WTC11 (cell line): Measurements from ENCODE around the gene SFTPA1. TPM values are rescaled to one million over a fixed set of nuclear protein-coding genes. Genes with fewer than 3 reads are reported as not detected.

Source experiments
- ATAC-seq: fragments of 200-7000 bp; cut with Tn5 transposase; 2 replicates; pipeline ENCODE4 v1.10.0; 2021; ENCODE audit warnings: mild to moderate bottlenecking, moderate library complexity
- CTCF ChIA-PET: fragments of 300-600 bp; sonication (Branson Sonifier 250); formaldehyde crosslinking; loops from one replicate; lab custom pipeline; 2021; ENCODE audit warnings: antibody characterized with exemption; lab: Charles Lee
- POLR2A ChIA-PET: fragments of 350-600 bp; sonication (Branson Sonifier 250); formaldehyde crosslinking; loops from one replicate; lab custom pipeline; 2021; ENCODE audit warnings: antibody characterized with exemption; lab: Charles Lee
- DNase-seq: peaks from one replicate; pipeline ENCODE4 v3.0.0; 2021; ENCODE audit warnings: low spot score
- H3K27ac Mint-ChIP-seq: 2 replicates; pipeline ENCODE4 v1.8.0; 2021; ENCODE audit warnings: mixed read lengths
- H3K27me3 Mint-ChIP-seq: 2 replicates; pipeline ENCODE4 v1.8.0; 2021; ENCODE audit warnings: low read depth, mild to moderate bottlenecking, moderate library complexity, mixed read lengths
- H3K36me3 Mint-ChIP-seq: 2 replicates; pipeline ENCODE4 v1.8.0; 2021; ENCODE audit warnings: mixed read lengths
- H3K4me1 Mint-ChIP-seq: 2 replicates; pipeline ENCODE4 v1.8.0; 2022; ENCODE audit warnings: mixed read lengths
- H3K4me3 Mint-ChIP-seq: 2 replicates; pipeline ENCODE4 v1.8.0; 2021; ENCODE audit warnings: mild to moderate bottlenecking, moderate library complexity, mixed read lengths
- H3K9me3 Mint-ChIP-seq: 2 replicates; pipeline ENCODE4 v1.8.0; 2021; ENCODE audit warnings: mixed read lengths
- ATF1 ChIP-seq: sonication (generic); formaldehyde crosslinking; IDR thresholded peaks from 2 replicates; pipeline ENCODE4 v1.8.1; 2023; ENCODE audit warnings: mild to moderate bottlenecking, moderate library complexity, missing genetic modification reagents
- FOXJ3 ChIP-seq: sonication (generic); formaldehyde crosslinking; IDR thresholded peaks from 2 replicates; pipeline ENCODE4 v1.9.0; 2021; ENCODE audit warnings: missing genetic modification reagents, mild to moderate bottlenecking, borderline replicate concordance
- FOXP1 ChIP-seq: sonication (generic); formaldehyde crosslinking; IDR thresholded peaks from 2 replicates; pipeline ENCODE4 v1.8.0; 2022; ENCODE audit warnings: missing genetic modification reagents, mild to moderate bottlenecking, moderate library complexity, borderline replicate concordance
- IRF2 ChIP-seq: sonication (generic); formaldehyde crosslinking; IDR thresholded peaks from 2 replicates; pipeline ENCODE4 v1.8.0; 2022; ENCODE audit warnings: low read depth, missing genetic modification reagents, borderline replicate concordance
- JAZF1 ChIP-seq: fragments of 250-450 bp; sonication (Bioruptor Pico); IDR thresholded peaks from 2 replicates; pipeline ENCODE4 v1.9.0; 2021; ENCODE audit warnings: moderate library complexity, mild to moderate bottlenecking, inconsistent platforms
- NFATC4 ChIP-seq: fragments of 250-450 bp; sonication (Bioruptor Pico); IDR thresholded peaks from 2 replicates; pipeline ENCODE4 v1.9.0; 2021; ENCODE audit warnings: mild to moderate bottlenecking
- NR3C1 ChIP-seq: sonication (generic); formaldehyde crosslinking; conservative IDR thresholded peaks from 2 replicates; pipeline ENCODE4 v1.8.1; 2023; ENCODE audit warnings: low read depth, mild to moderate bottlenecking, missing genetic modification reagents
- PRDM15 ChIP-seq: sonication (generic); formaldehyde crosslinking; IDR thresholded peaks from 2 replicates; pipeline ENCODE4 v1.8.0; 2022; ENCODE audit warnings: missing genetic modification reagents
- TEAD4 ChIP-seq: sonication (generic); formaldehyde crosslinking; IDR thresholded peaks from 2 replicates; pipeline ENCODE4 v1.8.0; 2022; ENCODE audit warnings: mild to moderate bottlenecking, missing genetic modification reagents
- ZNF512 ChIP-seq: sonication (generic); formaldehyde crosslinking; IDR thresholded peaks from 2 replicates; pipeline ENCODE4 v1.8.1; 2022; ENCODE audit warnings: missing genetic modification reagents, borderline replicate concordance
- total RNA-seq: library from RNA; stranded (reverse); gene quantifications from 3 replicates; pipeline ENCODE4 v1.2.3, GENCODE V29; 2021
- TF ChIP-seq, protein P1 (sequence below): sonication (generic); formaldehyde crosslinking; IDR thresholded peaks from 2 replicates; pipeline ENCODE4 v1.8.1; 2023; ENCODE audit warnings: mild to moderate bottlenecking, moderate library complexity, missing genetic modification reagents
- TF ChIP-seq, protein P2 (sequence below): sonication (generic); formaldehyde crosslinking; IDR thresholded peaks from 2 replicates; pipeline ENCODE4 v1.8.0; 2023; ENCODE audit warnings: missing genetic modification reagents, mild to moderate bottlenecking, borderline replicate concordance
- TF ChIP-seq, protein P3 (sequence below): fragments of 250-450 bp; sonication (Bioruptor Pico); IDR thresholded peaks from 2 replicates; pipeline ENCODE4 v1.9.0; 2021; ENCODE audit warnings: mild to moderate bottlenecking, borderline replicate concordance

SFTPA1 gene
- total RNA-seq, 1 experiment from 2014 or later: 3.8 TPM

GRCh38 chr10:79583488-79584024 lies 27.2 kb upstream of the SFTPA1 start:
- H3K27ac Mint-ChIP-seq: no peak overlapping the region
- ChIA-PET POLR2A (no interaction called here), CTCF (no interaction called here)
- DNase-seq: no peak
- peaks cover 6% of the 10 kb centered on the region; the same call in 1 of the 2 replicates for H3K9me3 Mint-ChIP-seq
- H3K4me1 Mint-ChIP-seq: no peaks in the 10 kb centered on the region
- no peak overlapping the region for H3K4me3 Mint-ChIP-seq
- ATAC-seq: no peak
- TF ChIP-seq NR3C1: no peak
- TF ChIP-seq, protein P1, sequence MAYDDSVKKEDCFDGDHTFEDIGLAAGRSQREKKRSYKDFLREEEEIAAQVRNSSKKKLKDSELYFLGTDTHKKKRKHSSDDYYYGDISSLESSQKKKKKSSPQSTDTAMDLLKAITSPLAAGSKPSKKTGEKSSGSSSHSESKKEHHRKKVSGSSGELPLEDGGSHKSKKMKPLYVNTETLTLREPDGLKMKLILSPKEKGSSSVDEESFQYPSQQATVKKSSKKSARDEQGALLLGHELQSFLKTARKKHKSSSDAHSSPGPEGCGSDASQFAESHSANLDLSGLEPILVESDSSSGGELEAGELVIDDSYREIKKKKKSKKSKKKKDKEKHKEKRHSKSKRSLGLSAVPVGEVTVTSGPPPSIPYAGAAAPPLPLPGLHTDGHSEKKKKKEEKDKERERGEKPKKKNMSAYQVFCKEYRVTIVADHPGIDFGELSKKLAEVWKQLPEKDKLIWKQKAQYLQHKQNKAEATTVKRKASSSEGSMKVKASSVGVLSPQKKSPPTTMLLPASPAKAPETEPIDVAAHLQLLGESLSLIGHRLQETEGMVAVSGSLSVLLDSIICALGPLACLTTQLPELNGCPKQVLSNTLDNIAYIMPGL (CRISPR knock-in tag): no peak
- no peak for TF ChIP-seq FOXJ3 (CRISPR knock-in tag)
- TF ChIP-seq, protein P2, sequence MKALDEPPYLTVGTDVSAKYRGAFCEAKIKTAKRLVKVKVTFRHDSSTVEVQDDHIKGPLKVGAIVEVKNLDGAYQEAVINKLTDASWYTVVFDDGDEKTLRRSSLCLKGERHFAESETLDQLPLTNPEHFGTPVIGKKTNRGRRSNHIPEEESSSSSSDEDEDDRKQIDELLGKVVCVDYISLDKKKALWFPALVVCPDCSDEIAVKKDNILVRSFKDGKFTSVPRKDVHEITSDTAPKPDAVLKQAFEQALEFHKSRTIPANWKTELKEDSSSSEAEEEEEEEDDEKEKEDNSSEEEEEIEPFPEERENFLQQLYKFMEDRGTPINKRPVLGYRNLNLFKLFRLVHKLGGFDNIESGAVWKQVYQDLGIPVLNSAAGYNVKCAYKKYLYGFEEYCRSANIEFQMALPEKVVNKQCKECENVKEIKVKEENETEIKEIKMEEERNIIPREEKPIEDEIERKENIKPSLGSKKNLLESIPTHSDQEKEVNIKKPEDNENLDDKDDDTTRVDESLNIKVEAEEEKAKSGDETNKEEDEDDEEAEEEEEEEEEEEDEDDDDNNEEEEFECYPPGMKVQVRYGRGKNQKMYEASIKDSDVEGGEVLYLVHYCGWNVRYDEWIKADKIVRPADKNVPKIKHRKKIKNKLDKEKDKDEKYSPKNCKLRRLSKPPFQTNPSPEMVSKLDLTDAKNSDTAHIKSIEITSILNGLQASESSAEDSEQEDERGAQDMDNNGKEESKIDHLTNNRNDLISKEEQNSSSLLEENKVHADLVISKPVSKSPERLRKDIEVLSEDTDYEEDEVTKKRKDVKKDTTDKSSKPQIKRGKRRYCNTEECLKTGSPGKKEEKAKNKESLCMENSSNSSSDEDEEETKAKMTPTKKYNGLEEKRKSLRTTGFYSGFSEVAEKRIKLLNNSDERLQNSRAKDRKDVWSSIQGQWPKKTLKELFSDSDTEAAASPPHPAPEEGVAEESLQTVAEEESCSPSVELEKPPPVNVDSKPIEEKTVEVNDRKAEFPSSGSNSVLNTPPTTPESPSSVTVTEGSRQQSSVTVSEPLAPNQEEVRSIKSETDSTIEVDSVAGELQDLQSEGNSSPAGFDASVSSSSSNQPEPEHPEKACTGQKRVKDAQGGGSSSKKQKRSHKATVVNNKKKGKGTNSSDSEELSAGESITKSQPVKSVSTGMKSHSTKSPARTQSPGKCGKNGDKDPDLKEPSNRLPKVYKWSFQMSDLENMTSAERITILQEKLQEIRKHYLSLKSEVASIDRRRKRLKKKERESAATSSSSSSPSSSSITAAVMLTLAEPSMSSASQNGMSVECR (CRISPR knock-in tag): no peak
- TF ChIP-seq NFATC4 (CRISPR knock-in tag): no peak
- TF ChIP-seq ATF1 (CRISPR knock-in tag): no peak
- TF ChIP-seq TEAD4: no peak
- TF ChIP-seq FOXP1 (CRISPR knock-in tag): no peak
- TF ChIP-seq, protein P3, sequence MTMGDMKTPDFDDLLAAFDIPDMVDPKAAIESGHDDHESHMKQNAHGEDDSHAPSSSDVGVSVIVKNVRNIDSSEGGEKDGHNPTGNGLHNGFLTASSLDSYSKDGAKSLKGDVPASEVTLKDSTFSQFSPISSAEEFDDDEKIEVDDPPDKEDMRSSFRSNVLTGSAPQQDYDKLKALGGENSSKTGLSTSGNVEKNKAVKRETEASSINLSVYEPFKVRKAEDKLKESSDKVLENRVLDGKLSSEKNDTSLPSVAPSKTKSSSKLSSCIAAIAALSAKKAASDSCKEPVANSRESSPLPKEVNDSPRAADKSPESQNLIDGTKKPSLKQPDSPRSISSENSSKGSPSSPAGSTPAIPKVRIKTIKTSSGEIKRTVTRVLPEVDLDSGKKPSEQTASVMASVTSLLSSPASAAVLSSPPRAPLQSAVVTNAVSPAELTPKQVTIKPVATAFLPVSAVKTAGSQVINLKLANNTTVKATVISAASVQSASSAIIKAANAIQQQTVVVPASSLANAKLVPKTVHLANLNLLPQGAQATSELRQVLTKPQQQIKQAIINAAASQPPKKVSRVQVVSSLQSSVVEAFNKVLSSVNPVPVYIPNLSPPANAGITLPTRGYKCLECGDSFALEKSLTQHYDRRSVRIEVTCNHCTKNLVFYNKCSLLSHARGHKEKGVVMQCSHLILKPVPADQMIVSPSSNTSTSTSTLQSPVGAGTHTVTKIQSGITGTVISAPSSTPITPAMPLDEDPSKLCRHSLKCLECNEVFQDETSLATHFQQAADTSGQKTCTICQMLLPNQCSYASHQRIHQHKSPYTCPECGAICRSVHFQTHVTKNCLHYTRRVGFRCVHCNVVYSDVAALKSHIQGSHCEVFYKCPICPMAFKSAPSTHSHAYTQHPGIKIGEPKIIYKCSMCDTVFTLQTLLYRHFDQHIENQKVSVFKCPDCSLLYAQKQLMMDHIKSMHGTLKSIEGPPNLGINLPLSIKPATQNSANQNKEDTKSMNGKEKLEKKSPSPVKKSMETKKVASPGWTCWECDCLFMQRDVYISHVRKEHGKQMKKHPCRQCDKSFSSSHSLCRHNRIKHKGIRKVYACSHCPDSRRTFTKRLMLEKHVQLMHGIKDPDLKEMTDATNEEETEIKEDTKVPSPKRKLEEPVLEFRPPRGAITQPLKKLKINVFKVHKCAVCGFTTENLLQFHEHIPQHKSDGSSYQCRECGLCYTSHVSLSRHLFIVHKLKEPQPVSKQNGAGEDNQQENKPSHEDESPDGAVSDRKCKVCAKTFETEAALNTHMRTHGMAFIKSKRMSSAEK (CRISPR knock-in tag): no peak
- TF ChIP-seq JAZF1 (CRISPR knock-in tag): no peak
- no peak for TF ChIP-seq IRF2 (CRISPR knock-in tag)
- no peak for TF ChIP-seq PRDM15 (CRISPR knock-in tag)
- no peak for TF ChIP-seq ZNF512
- H3K27me3 Mint-ChIP-seq: peaks cover 2% of the 10 kb centered on the region; the same call in 1 of the 2 replicates
- H3K36me3 Mint-ChIP-seq: no peaks in the 10 kb centered on the region
